Neural progenitor cell (in vitro differentiated cells): ENCODE results near the gene FZD10.

Experiments
- EZH2 ChIP-seq: fragments of 200-600 bp; sonication (generic); IDR thresholded peaks from 2 replicates; pipeline ENCODE4 v1.6.1; 2017; ENCODE audit warnings: antibody characterized with exemption, mild to moderate bottlenecking, moderate library complexity
- TF ChIP-seq, protein P1 (sequence below): fragments of 200-600 bp; sonication (generic); IDR thresholded peaks from 2 replicates; pipeline ENCODE4 v1.5.1; 2017; ENCODE audit warnings: antibody characterized with exemption, mild to moderate bottlenecking

DNA sequence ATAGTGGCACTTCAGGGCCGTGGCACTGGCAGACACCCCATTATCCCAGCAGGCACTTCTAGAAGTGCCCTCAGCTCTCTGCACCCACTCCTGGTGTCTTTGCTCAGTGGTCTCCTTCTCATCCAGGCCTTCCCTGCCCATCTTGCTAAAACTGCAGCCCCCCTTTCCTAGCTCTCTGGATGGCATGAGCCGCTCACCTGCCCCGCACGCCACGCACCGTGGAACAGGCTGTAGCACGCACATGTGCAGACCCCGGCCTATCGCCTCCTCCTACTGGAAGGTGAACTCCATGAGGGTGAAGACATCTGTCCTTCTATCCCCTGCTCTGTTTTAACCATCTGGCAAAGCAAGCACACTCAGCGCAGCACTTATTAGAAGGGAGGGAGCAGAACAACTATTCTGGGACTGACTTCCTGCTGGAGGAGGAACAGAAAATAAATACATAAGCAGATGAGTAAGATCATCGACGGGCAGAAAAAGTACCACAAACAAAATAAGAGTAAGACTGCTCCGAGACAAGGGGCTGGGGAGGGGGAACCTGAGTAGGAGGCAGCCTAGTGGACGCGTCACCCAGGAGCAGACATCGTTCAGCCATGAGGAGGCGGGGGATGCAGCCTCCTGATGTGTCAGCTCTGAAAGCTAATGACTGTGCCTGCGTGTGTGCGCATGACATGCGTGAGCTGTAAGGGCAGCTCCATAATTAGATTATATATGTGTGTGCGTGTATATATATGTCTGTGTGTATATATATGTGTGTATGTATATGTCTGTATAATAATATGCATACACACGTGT lies 7.8 kb upstream of the FZD10 start:
- TF ChIP-seq, protein P1, sequence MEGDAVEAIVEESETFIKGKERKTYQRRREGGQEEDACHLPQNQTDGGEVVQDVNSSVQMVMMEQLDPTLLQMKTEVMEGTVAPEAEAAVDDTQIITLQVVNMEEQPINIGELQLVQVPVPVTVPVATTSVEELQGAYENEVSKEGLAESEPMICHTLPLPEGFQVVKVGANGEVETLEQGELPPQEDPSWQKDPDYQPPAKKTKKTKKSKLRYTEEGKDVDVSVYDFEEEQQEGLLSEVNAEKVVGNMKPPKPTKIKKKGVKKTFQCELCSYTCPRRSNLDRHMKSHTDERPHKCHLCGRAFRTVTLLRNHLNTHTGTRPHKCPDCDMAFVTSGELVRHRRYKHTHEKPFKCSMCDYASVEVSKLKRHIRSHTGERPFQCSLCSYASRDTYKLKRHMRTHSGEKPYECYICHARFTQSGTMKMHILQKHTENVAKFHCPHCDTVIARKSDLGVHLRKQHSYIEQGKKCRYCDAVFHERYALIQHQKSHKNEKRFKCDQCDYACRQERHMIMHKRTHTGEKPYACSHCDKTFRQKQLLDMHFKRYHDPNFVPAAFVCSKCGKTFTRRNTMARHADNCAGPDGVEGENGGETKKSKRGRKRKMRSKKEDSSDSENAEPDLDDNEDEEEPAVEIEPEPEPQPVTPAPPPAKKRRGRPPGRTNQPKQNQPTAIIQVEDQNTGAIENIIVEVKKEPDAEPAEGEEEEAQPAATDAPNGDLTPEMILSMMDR, result no peak
- TF ChIP-seq EZH2, result no peak
